Measurements from ENCODE around the gene SERINC2.
"Not testable (repeated sequence)": the region's sequence is repeated elsewhere in the genome, so short reads cannot be mapped to it uniquely, and the experiment has no call there.

Gene SERINC2

DNA sequence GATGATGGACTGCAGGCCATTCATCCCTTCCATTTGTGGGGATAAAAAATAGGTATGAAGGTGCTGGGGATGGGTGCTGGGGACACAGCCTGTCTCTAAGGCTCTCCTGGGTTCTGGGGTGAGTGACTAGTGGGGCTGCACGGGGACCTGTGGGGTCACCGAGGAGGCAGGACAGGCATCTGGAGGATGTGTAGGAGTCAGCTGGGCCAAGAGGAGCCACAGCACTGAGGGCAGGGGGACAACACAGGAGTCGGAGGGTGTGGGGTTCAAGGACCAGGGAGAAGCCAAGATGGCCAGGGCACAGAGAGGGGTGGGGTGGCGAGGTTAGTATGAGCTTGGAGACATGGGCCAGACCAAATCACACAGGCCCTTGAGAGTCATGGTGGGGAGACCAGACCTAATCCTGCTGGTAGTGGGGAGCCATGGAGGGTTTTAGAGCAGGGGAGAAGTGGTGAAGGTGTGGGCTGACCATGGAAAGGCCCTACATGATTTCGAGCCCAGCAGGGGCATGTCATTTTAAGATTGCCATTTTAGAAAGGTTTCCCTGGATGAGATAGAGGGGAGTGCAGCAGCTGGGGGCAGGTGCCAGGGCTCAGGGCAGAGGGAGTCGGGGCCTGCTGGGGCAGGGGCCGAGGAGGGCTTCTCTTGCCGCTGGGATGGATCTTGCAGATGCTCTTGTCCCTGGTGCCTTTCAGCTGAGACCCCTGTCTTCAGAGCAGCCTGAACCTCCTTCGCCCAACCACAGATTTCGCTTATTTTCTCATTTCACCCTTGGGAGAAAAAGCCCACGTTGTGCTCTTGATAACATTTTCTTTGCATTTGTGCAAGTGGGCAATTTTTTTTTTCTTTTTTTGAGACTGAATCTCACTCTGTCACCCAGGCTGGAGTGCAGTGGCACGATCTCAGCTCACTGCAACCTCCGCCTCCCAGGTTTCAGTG is 22.7 kb downstream of the SERINC2 start:
- no peak for DNase-seq

- DNase-seq = no peak
Observed at GRCh38 chr1:31436596-31437432, 23.8 kb downstream of the SERINC2 start.

GRCh38 chr1:31437433-31438037 is 24.5 kb downstream of the SERINC2 start:
- DNase-seq = no peak

DNA sequence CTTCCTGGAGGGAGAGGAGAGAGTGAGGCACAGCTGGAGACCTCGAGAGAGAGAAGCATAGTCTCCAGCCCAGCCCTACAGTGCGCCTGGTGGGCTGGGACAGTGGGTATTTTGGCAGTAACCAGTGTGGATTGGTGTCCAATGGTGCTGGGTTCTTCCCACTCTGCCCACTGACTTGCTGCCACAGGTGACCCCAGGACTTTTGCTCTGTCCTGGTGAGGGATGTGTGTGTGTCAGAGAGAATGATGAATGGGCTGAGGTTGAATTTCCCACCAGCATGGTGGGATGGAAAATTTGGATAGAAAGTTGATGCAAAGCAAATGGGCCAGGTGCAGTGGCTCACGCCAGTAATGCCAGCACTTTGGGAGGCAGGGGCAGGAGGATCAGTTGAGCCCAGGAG is 26.3 kb downstream of the SERINC2 start:
- no peak for DNase-seq

DNA sequence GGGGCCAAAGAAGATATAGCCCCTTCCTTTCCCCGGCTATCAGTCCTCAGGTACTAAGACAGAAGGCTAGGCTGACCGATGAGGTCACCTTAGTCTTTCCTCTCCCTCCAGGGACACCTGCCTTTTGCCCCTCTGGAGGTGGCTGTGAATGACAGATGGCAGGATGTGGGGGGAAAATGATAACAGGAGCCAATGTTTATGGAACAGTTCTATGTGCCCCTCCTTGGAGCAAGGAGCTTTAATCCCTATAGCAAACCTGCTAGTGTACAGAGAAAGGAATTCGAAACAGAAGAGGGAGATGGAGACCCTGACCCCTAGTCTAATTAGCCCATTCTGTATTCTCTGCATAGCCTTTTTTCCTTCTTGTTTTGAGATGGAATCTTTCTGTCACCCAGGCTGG is 28.1 kb downstream of the SERINC2 start:
- no peak for DNase-seq

DNA sequence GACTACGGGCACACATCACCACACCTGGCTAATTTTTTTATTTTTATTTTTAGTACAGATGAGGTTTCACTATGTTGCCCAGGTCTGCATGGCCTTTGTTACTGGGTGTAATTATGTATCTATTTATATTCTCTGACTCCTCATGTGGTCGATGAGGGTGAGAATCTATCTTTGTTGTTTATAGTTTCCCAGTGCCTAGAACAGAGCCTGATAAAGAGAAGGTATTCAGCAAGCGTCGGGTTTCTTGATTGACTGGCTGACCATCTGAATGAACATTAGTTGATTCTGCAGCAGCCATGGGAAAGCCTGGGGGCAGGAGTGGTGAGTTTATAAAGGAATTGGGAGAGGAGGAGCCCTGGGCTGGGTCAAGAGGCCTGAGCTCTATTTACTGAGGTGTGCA is 28.5 kb downstream of the SERINC2 start:
- DNase-seq = no peak

GRCh38 chr1:31441970-31442647 is 29.1 kb downstream of the SERINC2 start:
- no peak for DNase-seq

- no peak for DNase-seq
Observed at GRCh38 chr1:31442648-31442994, 29.6 kb downstream of the SERINC2 start.

GRCh38 chr1:31443673-31444072 is 30.7 kb downstream of the SERINC2 start:
- DNase-seq = no peak

DNA sequence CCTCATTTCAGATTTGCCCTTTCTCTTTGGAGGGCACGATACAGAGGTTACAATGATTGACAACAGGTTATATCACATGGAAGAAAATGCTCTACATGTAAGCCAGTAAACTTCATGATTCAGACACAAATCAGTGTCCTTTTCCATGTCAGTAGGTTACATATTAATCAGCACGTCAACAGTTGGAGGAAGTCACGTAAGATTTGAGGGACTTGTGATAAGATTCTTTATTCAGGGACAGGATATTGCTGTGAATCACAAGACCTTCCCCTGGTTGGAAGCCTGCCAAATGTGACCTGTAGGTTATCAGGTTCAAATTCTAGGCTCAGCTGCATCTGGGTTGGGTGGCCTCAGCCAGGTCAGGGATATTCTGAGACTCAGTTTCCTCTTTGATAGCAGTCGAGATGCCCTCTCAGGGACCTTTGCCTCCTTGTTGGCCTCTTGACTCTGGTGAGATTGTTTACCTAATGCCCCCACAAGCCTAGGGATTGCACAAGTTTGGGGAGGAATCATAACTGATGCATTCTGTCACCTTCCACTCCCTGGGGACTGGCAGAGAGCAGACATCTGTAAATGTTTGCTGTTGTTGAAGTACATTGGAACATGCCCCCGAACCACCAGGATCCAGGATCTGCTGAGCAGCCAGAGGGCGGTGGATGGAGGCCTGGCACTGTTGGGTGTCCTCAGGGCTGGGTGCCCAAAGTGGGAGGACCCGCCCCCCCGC is 31.9 kb downstream of the SERINC2 start:
- no peak for DNase-seq

DNA sequence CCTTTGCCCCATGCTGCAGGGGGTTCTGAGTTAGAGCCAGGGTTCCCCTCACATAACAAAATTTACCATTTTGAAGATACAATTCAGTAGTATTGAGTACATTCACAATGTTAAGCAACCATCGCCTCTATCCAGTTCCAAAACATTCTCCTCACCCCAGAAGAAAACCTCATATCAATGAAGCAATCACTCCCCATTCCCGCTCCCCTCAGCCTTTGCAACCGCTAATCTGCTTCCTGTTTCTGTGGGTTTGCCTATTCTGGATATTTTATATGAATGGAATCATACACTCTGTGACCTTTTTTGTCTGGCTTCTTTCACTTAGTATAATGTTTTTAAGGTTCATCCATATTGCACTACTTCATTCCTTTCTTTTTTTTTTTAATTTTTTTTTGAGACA is 32.9 kb downstream of the SERINC2 start:
- DNase-seq = no peak

DNA sequence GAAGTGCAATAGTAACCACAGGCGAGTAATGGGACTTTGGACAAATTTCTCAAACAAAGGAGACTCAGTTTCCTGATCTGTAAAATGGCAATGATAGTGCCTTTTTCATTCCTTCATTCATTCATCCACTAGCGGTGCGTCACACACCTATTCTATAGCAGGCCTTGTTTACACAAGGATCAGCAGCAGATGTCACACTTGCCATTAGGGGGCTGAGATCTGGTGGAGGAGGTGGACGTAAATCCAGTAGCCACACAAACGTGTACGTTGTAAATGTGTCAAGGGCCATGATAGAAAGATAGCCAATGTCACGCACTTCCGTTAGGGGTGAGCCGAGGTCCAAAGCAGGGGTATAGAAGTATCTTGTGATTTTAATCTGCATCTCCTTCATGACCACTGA is 34.2 kb downstream of the SERINC2 start:
- DNase-seq = no peak

DNA sequence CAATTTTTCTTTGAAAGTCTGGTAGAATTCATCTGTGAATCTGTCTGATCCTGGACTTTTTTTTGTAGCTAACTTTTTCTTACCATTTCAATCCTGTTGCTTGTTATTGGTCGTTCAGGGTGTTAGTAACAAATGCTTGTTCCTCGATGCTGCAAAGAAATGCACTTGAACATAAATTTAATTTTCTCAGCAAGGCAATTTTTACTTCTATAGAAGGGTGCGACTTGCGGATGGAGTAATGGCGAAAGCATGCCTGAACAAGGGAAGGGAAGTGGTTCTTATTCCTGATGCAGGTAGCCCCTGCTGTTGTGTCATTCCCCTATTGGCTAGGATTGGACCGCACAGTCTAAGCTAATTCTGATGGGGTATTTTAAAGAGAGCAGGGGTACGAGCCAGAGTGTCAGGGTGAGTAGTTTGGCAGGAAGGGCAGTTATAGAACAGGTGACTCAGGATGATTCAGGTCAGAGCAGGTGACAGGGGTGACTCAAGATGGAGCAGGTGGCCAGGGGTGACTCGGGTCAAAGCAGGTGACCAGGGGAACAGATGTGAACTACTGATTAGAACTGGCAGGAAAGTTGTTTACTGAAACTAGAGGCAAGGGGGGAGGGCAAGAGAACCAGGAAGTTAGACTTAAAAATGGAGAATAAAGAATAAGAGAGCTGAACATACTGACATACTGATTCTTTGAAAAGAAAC is 40.5 kb downstream of the SERINC2 start:
- no peak for DNase-seq

GRCh38 chr1:31458287-31458896 is 45.4 kb downstream of the SERINC2 start:
- DNase-seq = no peak

DNA sequence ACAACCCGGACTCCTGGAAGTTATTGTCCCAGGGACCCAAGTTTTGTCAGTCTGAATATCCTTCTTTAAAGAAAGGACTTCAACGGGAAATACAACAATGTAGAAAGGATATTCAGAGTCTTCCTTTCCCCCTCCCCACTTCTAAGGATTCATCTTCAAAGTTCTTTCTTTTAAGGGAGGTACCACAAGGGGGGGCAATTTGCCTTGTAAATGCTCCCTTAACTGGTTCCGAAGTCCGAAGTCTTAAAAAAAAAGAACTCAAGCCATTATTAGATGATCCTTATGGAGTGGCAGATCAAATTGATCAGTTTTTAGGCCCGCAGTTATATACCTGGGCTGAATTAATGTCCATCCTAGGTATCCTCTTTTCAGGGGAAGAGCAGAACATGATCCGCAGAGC is 47.0 kb downstream of the SERINC2 start:
- DNase-seq = no peak

DNA sequence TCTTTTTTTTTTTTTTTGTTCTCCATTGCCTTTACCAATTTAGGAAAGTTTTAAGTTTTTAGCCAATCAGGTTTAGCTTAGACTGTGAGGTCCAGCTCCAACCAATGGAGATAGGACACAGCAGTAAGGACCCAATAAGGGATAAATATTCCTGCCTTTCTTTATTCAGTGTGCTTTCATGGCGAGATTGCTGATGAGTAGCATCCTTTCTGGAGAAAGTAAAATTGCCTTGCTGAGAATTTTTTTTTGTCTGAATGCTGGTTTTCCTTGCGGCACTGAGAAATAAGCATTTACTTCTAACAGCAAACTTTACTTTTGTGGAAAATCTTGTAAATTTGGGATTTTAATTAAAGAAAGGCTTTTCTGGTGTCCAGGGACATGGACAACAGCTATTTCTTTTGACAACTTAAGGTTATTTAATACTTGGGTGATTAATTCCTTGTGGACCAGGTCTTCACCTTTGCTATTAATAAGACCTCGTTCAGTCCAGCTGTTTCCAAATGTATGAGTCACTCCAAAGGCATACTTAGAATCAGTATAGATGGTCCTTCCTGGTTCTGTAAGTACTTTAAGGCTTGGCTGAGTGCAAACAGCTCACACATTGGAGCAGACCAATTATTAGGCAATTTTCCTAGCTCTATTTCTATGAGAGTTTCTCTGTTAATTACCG is 54.1 kb downstream of the SERINC2 start:
- no peak for DNase-seq

DNA sequence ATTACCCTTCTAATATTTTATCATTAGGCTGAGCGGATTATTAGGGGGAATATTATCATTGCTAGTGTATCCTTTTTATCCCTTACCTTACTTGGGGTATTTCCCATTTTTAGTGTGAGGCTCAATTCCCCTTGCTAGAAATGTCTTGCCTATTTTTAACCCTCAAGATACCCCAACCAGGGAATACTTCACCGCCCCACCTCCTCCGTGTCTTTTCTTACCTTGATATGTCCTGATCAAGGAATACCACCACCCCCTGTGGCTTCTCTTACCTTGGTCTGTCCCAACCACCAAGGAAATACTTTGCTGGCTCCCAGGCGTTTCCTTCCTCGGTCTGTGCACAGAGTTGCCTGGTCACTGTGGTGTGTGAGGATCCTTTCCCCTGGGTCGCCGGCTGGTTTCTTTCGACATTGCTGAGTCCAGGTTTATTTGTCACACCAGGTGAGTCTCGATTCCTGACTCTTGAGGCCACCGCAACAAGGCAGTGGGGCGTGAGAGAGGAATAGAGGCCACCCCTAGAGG is 57.8 kb downstream of the SERINC2 start:
- DNase-seq = no peak

GRCh38 chr1:31471452-31472313 is 58.7 kb downstream of the SERINC2 start:
- DNase-seq = not testable (repeated sequence)

GRCh38 chr1:31472314-31472651 is 59.3 kb downstream of the SERINC2 start:
- DNase-seq = not testable (repeated sequence)

Data from NCI-H1694 treated with DMSO at 0.1 percent for 48 hours (cell line).